22Rv1 (cell line): ENCODE measurements around the gene ALG9.

Experiments
- ZFX ChIP-seq: fragments of 450-650 bp; IDR thresholded peaks from 2 replicates; pipeline ENCODE4 v1.6.1; 2017; ENCODE audit warnings: antibody characterized with exemption, borderline replicate concordance
- TF ChIP-seq, protein P1 (sequence below): fragments of 450-650 bp; IDR thresholded peaks from 2 replicates; pipeline ENCODE4 v1.5.1; 2017; ENCODE audit warnings: mild to moderate bottlenecking

DNA sequence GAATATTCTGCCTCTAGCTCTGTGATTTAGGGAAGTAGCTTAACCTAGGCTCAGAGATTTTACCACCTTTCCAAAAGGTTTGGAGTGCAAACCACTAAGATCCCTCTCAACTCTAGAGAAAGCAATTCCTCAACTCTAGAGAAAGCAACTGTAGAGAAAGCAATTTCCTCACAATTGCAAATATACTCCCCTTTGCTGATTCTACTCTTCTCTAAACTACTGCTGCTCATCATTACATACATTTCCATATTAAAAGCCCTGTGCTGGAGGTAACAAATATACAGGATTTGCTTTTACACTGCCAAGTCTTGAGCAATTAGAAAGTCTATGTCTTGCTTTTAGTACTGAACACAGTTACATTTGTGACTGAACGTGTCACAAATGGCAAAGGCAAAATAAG is 48.2 kb downstream of the ALG9 start:
- TF ChIP-seq, protein P1, sequence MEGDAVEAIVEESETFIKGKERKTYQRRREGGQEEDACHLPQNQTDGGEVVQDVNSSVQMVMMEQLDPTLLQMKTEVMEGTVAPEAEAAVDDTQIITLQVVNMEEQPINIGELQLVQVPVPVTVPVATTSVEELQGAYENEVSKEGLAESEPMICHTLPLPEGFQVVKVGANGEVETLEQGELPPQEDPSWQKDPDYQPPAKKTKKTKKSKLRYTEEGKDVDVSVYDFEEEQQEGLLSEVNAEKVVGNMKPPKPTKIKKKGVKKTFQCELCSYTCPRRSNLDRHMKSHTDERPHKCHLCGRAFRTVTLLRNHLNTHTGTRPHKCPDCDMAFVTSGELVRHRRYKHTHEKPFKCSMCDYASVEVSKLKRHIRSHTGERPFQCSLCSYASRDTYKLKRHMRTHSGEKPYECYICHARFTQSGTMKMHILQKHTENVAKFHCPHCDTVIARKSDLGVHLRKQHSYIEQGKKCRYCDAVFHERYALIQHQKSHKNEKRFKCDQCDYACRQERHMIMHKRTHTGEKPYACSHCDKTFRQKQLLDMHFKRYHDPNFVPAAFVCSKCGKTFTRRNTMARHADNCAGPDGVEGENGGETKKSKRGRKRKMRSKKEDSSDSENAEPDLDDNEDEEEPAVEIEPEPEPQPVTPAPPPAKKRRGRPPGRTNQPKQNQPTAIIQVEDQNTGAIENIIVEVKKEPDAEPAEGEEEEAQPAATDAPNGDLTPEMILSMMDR = no peak
- TF ChIP-seq ZFX = no peak
